HCT116 (cell line): ENCODE results near the gene CAST.

Experiments used
- ATF3 ChIP-seq: IDR thresholded peaks from 2 replicates; pipeline ENCODE4 v1.6.1; 2012
- CEBPB ChIP-seq: IDR thresholded peaks from 2 replicates; pipeline ENCODE4 v1.6.1; 2012; ENCODE audit warnings: low read depth
- EZH2 ChIP-seq: fragments of 200-600 bp; sonication (generic); IDR thresholded peaks from 2 replicates; pipeline ENCODE4 v1.6.1; 2017; ENCODE audit warnings: antibody characterized with exemption, mixed run types
- FOSL1 ChIP-seq: IDR thresholded peaks from 2 replicates; pipeline ENCODE4 v1.6.1; 2012; ENCODE audit warnings: low read depth
- JUND ChIP-seq: IDR thresholded peaks from 2 replicates; pipeline ENCODE4 v1.6.1; 2012
- POLR2A ChIP-seq: IDR thresholded peaks from 2 replicates; pipeline ENCODE4 v1.7.0; 2011; ENCODE audit warnings: borderline replicate concordance; ENCODE audit not compliant: insufficient read depth, insufficient read length; ENCODE audit errors: extremely low read depth
- ZFX ChIP-seq: fragments of 450-650 bp; IDR thresholded peaks from 2 replicates; pipeline ENCODE4 v1.6.1; 2017
- ZNF274 ChIP-seq: fragments of 200-500 bp; sonication (Bioruptor generic); IDR thresholded peaks from 2 replicates; pipeline ENCODE4 v1.6.1; 2014; ENCODE audit warnings: mild to moderate bottlenecking, low read depth, low read length, inconsistent platforms
- TF ChIP-seq, protein P1 (sequence below), 3 experiments: fragments of 200-600 bp in 1 of 3; sonication (generic) in 1 of 3; IDR thresholded peaks in 2 of 3; conservative IDR thresholded peaks in 1 of 3; 2 replicates each; pipeline ENCODE4 v1.5.1; 2012 to 2017; ENCODE audit warnings: low read depth in 2 of 3, low read length in 2 of 3, antibody characterized with exemption in 1 of 3, borderline replicate concordance in 1 of 3, control low read depth in 1 of 3, mild to moderate bottlenecking in 1 of 3, mixed read lengths in 1 of 3, mixed run types in 1 of 3, moderate library complexity in 1 of 3; ENCODE audit not compliant: insufficient read depth in 1 of 3
- TF ChIP-seq, protein P2 (sequence below): IDR thresholded peaks from 2 replicates; pipeline ENCODE4 v1.6.1; 2012; ENCODE audit warnings: low read depth
- TF ChIP-seq, protein P3 (sequence below): IDR thresholded peaks from 2 replicates; pipeline ENCODE4 v1.6.1; 2011; ENCODE audit warnings: mild to moderate bottlenecking, low read length, moderate library complexity; ENCODE audit not compliant: insufficient replicate concordance; ENCODE audit errors: extremely low read depth

GRCh38 chr5:96683392-96683791 is 21.2 kb downstream of the CAST start:
- TF ChIP-seq, protein P1, sequence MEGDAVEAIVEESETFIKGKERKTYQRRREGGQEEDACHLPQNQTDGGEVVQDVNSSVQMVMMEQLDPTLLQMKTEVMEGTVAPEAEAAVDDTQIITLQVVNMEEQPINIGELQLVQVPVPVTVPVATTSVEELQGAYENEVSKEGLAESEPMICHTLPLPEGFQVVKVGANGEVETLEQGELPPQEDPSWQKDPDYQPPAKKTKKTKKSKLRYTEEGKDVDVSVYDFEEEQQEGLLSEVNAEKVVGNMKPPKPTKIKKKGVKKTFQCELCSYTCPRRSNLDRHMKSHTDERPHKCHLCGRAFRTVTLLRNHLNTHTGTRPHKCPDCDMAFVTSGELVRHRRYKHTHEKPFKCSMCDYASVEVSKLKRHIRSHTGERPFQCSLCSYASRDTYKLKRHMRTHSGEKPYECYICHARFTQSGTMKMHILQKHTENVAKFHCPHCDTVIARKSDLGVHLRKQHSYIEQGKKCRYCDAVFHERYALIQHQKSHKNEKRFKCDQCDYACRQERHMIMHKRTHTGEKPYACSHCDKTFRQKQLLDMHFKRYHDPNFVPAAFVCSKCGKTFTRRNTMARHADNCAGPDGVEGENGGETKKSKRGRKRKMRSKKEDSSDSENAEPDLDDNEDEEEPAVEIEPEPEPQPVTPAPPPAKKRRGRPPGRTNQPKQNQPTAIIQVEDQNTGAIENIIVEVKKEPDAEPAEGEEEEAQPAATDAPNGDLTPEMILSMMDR (IDR thresholded peaks at IDR 0.05 in 2 of 3, conservative IDR thresholded peaks at IDR 0.05 in 1 of 3; ENCODE audit: borderline replicate concordance in 1 of 3, insufficient read depth in 1 of 3, low read depth in 2 of 3, low read length in 2 of 3): no peak
- TF ChIP-seq EZH2 (no peak), CEBPB (no peak), POLR2A (no peak), ZNF274 (no peak), ATF3 (no peak), FOSL1 (no peak), JUND (no peak), ZFX (no peak)
- TF ChIP-seq, protein P2, sequence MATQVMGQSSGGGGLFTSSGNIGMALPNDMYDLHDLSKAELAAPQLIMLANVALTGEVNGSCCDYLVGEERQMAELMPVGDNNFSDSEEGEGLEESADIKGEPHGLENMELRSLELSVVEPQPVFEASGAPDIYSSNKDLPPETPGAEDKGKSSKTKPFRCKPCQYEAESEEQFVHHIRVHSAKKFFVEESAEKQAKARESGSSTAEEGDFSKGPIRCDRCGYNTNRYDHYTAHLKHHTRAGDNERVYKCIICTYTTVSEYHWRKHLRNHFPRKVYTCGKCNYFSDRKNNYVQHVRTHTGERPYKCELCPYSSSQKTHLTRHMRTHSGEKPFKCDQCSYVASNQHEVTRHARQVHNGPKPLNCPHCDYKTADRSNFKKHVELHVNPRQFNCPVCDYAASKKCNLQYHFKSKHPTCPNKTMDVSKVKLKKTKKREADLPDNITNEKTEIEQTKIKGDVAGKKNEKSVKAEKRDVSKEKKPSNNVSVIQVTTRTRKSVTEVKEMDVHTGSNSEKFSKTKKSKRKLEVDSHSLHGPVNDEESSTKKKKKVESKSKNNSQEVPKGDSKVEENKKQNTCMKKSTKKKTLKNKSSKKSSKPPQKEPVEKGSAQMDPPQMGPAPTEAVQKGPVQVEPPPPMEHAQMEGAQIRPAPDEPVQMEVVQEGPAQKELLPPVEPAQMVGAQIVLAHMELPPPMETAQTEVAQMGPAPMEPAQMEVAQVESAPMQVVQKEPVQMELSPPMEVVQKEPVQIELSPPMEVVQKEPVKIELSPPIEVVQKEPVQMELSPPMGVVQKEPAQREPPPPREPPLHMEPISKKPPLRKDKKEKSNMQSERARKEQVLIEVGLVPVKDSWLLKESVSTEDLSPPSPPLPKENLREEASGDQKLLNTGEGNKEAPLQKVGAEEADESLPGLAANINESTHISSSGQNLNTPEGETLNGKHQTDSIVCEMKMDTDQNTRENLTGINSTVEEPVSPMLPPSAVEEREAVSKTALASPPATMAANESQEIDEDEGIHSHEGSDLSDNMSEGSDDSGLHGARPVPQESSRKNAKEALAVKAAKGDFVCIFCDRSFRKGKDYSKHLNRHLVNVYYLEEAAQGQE: no peak
- TF ChIP-seq, protein P3, sequence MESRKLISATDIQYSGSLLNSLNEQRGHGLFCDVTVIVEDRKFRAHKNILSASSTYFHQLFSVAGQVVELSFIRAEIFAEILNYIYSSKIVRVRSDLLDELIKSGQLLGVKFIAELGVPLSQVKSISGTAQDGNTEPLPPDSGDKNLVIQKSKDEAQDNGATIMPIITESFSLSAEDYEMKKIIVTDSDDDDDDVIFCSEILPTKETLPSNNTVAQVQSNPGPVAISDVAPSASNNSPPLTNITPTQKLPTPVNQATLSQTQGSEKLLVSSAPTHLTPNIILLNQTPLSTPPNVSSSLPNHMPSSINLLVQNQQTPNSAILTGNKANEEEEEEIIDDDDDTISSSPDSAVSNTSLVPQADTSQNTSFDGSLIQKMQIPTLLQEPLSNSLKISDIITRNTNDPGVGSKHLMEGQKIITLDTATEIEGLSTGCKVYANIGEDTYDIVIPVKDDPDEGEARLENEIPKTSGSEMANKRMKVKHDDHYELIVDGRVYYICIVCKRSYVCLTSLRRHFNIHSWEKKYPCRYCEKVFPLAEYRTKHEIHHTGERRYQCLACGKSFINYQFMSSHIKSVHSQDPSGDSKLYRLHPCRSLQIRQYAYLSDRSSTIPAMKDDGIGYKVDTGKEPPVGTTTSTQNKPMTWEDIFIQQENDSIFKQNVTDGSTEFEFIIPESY: no peak
